Measurements from ENCODE around the gene OR8I2. TPM values are rescaled to one million over a fixed set of nuclear protein-coding genes. Genes with fewer than 3 reads are reported as not detected.

The OR8I2 gene
- total RNA-seq, 3 donors from 2014 or later: not detected

Other genes starting within 250 kb of the OR8I2 start
- not detected for gene TRIM51, start 210.0 kb upstream of the OR8I2 start, total RNA-seq
- not detected for gene OR5W2, start 178.7 kb upstream of the OR8I2 start, total RNA-seq
- gene OR5I1, start 156.9 kb upstream of the OR8I2 start, total RNA-seq: not detected
- gene OR10AG1, start 123.4 kb upstream of the OR8I2 start, total RNA-seq: not detected
- gene OR5F1, start 98.7 kb upstream of the OR8I2 start, total RNA-seq: not detected
- gene OR5AS1, start 65.7 kb upstream of the OR8I2 start, total RNA-seq: not detected
- gene OR8H2, start 10.4 kb downstream of the OR8I2 start, total RNA-seq: not detected
- not detected for gene OR8H3, start 29.1 kb downstream of the OR8I2 start, total RNA-seq
- not detected for gene OR8J3, start 46.9 kb downstream of the OR8I2 start, total RNA-seq
- gene OR8K5, start 67.0 kb downstream of the OR8I2 start, total RNA-seq: not detected
- not detected for gene OR5J2, start 83.3 kb downstream of the OR8I2 start, total RNA-seq
- not detected for gene OR5T2, start 140.9 kb downstream of the OR8I2 start, total RNA-seq
- gene OR5T3, start 158.9 kb downstream of the OR8I2 start, total RNA-seq: not detected
- not detected for gene OR5T1, start 180.8 kb downstream of the OR8I2 start, total RNA-seq
- not detected for gene OR8H1, start 198.9 kb downstream of the OR8I2 start, total RNA-seq
- not detected for gene OR8K3, start 221.8 kb downstream of the OR8I2 start, total RNA-seq

Data from breast epithelium (tissue), 3 donors.